Choroid plexus epithelial cell (primary cell): ENCODE measurements around the gene C15orf61.

Source experiments
- DNase-seq: peaks from one replicate; pipeline ENCODE4 v3.0.0-alpha.2; 2010; ENCODE audit warnings: low read depth
- H3K4me3 ChIP-seq: 2 replicates; pipeline ENCODE4 v1.5.1; 2011; ENCODE audit warnings: low read depth, mild to moderate bottlenecking, control low read depth, low read length, moderate library complexity
- TF ChIP-seq, protein P1 (sequence below): conservative IDR thresholded peaks from 2 replicates; pipeline ENCODE4 v1.5.1; 2011; ENCODE audit warnings: low read depth, mild to moderate bottlenecking, control low read depth, inconsistent platforms, low read length, moderate library complexity

The C15orf61 gene

GRCh38 chr15:67570875-67571647 lies 50.1 kb downstream of the C15orf61 start:
- TF ChIP-seq, protein P1, sequence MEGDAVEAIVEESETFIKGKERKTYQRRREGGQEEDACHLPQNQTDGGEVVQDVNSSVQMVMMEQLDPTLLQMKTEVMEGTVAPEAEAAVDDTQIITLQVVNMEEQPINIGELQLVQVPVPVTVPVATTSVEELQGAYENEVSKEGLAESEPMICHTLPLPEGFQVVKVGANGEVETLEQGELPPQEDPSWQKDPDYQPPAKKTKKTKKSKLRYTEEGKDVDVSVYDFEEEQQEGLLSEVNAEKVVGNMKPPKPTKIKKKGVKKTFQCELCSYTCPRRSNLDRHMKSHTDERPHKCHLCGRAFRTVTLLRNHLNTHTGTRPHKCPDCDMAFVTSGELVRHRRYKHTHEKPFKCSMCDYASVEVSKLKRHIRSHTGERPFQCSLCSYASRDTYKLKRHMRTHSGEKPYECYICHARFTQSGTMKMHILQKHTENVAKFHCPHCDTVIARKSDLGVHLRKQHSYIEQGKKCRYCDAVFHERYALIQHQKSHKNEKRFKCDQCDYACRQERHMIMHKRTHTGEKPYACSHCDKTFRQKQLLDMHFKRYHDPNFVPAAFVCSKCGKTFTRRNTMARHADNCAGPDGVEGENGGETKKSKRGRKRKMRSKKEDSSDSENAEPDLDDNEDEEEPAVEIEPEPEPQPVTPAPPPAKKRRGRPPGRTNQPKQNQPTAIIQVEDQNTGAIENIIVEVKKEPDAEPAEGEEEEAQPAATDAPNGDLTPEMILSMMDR, result no peak
- DNase-seq, result no peak
- no peak overlapping the region for H3K4me3 ChIP-seq

GRCh38 chr15:67571648-67572415 lies 50.9 kb downstream of the C15orf61 start:
- no peak overlapping the region for H3K4me3 ChIP-seq
- DNase-seq, result no peak
- TF ChIP-seq, protein P1, result no peak

GRCh38 chr15:67573194-67573593 lies 52.3 kb downstream of the C15orf61 start:
- no peak for DNase-seq
- TF ChIP-seq, protein P1, result no peak
- H3K4me3 ChIP-seq, result no peak overlapping the region

DNA sequence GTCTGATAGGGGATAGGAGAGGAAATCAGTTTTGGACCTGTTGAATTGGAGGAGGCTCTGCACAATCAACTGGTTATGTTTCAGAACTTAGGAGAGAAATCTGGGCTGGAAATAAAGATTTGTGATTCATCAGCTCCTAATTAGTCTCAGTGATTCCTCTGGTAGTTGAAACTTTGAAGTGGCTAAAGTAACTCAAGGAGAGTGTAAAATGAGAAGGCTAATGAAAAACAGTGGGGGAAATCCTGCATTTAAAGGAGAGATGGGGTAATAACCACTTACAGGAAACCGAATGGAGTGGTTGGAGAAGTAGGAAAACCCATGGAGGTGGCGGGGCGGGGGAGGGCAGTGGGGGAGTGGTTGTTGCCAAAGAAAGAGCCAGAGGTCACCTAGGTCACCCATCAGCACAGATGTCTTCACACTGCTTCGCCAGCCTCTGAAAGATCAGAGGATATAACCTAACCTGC lies 54.1 kb downstream of the C15orf61 start:
- no peak overlapping the region for H3K4me3 ChIP-seq
- no peak for DNase-seq
- TF ChIP-seq, protein P1, result no peak

DNA sequence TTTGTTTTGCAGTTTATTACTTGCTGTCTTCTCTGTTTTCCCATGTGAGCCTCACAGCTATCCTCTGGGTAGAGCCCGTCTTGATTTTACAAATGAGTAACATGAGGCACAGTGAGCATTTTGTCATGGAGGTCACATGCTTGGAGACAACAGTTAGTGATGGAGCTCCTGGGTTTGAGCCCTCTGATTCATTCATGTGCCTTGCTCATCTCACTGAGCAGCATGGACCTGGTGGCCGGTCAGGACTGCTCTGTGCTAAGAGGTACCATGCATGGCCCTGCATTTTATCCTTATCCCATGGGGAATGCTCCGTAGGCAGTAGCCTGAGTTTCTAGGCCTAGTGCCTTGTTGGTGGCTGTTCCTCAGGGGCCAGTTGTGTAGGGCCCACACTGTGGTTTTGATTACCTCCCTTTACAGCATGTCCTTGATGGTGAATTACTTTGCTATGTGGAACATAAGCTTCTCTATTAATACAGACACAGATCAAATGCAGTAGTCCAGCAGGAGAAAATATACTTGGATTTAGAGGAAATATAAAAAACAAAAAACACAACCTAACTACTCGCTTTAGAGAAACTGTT lies 57.2 kb downstream of the C15orf61 start:
- TF ChIP-seq, protein P1, result no peak
- H3K4me3 ChIP-seq, result no peak overlapping the region
- DNase-seq, result no peak

DNA sequence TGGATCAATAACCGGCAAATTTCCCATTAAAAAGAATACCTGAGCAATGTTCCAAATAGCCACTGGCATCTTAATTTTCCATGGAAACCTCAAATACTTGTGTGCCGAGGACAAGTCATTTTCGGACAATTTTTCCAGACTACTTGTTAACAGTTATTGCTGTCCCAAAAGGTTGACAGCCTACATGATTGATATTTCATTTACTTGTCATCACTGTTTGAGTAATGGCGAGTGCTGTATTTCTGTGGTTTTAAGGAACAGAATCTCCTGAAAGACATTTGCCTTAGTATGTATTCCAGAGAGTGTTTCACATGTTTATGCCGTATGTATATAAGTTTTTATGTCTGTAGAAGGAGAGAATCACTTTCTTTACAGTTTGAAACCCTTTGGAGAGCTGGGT lies 58.2 kb downstream of the C15orf61 start:
- no peak for DNase-seq
- TF ChIP-seq, protein P1, result no peak
- H3K4me3 ChIP-seq, result no peak overlapping the region
